Kasumi-1 (cell line): ENCODE results near the gene RNPEPL1.
A peak's percentile ranks its signal among the peaks of the same experiment; 100 is the strongest.
"Not testable (repeated sequence)": the region's sequence is repeated elsewhere in the genome, so short reads cannot be mapped to it uniquely, and the experiment has no call there.

Experiments used
- DNase-seq, 2 experiments: peaks; one replicate each; lab custom pipeline; 2025; lab: John Stamatoyannopoulos, UW

The RNPEPL1 gene

DNA sequence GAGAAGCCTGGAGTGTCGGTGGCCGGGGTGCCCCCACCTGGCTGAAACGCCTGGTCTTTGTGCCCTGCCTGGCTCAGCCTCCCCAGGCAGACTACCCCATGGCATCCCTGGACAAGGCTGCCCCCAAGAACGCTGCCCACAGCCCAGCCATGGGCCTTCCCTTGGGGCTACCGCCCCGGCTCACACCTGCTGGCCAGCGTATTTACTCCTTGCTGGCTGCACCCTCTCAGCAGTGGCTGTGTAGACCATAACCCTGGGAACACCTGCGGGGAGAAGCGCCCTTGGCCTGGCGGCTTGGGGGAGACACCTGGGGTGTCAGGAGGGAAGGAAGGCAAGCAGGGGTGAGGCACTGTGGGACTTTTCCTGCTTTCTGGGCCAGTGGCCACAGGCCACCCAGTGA is 35.6 kb downstream of the RNPEPL1 start:
- DNase-seq: no peak

GRCh38 chr2:240604291-240604938 is 36.1 kb downstream of the RNPEPL1 start:
- no peak for DNase-seq

DNA sequence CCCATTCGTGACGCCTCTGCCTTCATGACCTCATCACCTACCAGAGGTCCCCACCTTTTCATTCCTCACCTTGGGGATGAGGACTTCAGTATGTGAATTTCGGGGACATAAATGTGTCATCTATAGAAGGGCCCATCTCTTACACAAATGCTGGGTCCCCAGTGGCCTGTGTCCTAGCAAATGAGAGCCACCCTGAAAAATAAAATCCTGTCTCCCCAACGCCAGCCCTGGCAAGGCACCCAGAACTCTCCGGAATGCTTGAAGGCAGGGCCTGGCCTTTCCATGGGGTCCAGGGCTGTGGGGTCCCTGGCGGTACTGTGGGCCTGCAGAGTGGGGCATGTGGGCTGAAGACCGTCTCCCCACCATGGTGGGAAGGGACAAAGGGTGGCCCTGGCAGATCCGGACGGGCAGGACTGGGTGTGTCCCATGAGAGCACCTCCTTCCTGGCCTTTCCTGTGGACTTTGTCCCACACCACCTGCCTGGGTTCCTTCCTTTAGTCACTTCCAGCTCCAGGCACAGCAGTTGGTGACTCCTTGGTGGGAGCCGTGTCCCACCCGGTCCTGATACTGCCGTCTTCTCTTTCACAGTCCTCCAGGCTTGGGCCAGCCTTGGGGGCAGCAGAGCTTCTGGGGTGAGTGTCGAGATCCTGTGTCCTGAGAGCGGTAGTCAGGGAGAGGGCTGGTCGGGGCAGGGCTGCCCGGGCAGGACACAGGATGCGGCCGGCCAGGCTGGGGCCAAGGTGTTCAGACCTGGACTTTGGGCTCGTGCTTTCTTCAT is 36.8 kb downstream of the RNPEPL1 start:
- no peak for DNase-seq

DNA sequence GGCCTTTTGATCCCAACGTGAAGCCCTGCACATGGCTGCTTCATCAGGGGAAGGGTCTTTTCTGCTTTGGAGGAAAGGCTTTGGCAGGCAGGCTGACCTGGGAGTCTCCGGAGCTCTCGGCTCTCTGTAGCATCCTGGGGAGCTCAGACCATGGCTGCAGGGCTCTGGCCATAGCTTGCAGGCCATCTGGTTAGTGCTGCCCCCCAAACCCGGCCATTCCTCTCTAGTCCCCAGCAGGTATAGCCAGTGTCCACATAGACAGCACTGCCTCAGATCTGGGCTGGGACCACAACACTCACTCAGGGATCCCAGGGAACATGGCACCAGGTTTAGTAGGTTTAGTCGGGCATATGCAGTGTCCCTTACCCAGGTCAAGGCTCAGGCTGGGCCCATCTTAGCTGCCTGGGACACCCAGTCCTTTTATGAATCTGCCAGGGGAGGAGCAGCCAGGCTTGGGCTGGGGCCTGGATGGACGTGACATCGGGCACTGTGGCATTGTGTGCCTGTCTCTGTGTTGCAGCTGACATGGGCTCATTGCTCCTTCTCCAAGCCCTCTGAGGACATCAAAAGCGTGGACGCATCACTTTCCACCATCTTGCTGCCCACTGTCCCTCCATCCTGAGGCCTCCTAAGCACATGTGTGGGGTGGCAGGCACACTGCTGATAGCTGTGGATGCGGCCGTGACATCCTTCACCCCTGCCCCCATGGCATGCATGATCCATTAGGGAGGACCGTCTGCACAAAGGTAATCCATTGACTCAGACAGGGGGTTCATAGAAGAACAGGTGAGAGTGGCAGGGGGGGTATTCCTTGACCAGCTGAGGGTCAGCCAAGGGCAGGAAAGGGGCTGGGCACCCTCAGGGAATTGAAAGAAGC is 37.8 kb downstream of the RNPEPL1 start:
- no peak for DNase-seq

DNA sequence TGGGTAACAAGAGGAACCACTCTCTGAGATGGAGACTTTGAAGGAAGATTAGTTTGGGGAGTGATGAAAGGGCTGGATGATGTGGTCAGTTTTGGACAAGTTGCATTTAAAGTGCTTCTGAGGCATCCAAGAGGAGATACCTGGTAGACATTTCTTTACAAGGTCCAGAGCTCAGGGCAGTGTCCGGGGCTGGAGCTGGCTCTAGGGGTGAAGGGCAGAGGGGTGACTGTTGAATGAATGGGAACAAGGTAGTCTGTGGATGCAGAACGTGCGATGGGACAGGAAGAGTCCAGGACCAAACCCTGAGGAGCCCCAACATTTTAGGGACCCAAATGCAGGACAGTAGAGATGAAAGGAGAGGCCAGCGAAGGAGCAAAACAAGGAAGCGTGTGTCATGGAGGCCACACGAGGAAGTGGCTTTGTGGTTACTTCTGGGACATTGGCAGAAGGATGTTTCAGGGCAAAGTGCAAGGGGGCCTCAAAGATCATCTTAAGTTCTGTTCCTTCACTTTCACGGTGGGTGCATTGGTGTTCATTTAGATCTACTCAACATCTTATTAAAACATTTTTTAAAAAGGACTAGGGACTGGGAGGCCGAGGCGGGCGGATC is 43.4 kb downstream of the RNPEPL1 start:
- peak; percentile 38 to 44 for DNase-seq

- DNase-seq: no peak
Measured at GRCh38 chr2:240613781-240614180, 45.5 kb downstream of the RNPEPL1 start.

GRCh38 chr2:240614391-240614790 is 46.1 kb downstream of the RNPEPL1 start:
- DNase-seq: no peak

GRCh38 chr2:240615396-240615795 is 47.1 kb downstream of the RNPEPL1 start:
- DNase-seq: no peak

GRCh38 chr2:240615820-240616547 is 47.7 kb downstream of the RNPEPL1 start:
- DNase-seq: no peak

- DNase-seq: not testable (repeated sequence)
Measured at GRCh38 chr2:240616860-240617666, 48.8 kb downstream of the RNPEPL1 start.

DNA sequence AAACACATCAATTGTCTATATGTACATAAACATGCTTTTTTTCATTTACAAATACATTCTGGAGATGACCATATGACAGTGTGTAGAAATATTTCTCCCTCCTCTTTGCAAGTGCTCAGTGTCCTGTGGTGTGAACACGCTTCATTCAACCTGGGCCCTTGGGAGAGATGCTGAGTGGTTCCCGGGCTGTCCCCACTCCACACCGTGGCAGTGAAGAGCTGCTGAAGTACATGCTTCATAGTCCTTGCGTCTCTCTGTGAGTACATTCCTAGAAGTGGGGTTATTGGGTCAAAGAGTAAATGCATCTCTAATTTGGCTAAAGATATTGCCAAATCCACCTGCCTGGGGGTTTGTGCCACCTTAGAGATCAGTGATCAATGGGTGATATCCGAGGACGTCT is 50.5 kb downstream of the RNPEPL1 start:
- DNase-seq: no peak

DNA sequence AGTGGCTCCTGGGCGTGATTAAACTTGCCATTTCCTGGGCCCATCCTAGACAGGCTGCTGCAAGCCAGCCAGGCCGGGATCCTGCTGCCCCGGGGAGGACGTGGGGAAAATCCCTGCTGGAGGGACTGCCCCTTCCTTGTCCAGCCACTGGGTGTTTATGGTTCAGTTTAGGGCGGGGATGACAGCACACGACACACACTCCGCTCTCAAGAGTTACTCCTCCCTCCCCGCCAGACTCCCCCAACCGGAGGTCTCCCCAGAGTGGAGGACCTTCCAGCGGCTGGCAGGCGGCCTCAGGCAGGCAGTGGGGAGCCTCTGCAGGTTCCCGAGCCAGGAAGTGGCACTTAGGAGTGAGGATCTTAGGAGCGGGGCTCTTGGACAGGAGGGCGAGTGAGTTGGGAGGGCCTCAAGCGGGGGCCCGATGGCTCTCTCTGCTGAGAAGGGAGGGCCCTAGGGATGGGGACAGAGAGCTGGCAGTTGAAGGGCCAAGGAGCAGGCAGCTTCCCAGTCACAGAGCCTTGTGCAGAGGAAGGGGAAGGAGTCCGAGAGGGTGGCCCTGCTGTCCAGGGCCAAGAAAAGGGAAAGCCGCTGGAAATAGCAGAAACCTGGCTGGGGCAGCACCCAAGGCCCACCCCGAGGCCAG is 51.3 kb downstream of the RNPEPL1 start:
- no peak for DNase-seq

DNA sequence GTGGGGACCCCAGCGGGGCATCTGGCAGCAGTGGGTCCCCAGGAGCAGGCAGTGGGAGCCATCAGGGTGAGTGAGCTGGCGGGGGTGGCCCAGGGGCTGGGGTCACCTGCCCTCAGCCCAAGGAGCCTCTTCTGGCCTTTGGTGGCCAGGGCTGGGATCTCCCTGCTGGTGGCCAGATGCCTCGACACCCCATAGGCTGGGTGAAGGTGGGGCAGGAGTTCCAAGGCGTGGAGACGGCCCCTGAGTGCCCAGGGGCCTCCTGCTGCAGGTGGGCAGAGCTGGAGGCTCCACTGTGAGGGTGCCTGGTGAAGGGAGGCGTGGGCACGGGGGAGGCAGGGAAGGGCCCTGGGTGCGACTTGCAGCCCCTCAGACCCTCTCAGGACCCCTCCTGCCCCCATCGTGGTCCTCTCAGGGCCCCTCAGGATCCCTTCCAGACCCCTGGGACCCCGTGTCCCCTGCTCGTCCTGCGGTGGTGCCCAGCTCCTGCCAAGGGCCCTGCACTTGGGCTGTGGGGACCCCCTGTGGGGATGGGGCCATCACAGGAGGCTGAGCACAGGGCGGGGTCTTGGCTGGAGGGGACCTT is 52.0 kb downstream of the RNPEPL1 start:
- no peak for DNase-seq

GRCh38 chr2:240620859-240621258 is 52.6 kb downstream of the RNPEPL1 start:
- no peak for DNase-seq

DNA sequence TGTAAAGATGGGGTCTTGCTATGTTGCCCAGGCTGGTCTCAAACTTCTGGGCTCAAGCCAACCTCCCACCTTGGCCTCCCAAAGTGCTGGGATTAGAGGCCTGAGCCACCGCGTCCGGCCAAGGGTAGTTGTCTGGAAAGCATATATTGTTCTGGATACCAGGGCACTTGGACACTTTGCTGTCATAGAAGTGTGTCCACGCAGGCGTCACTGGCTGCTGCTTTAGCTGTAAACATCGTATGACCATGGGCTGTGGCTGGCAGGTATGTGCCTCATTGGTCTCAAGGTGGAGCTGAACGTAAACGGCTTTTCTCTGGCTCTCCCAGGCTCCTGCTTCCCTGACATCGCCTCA is 53.8 kb downstream of the RNPEPL1 start:
- no peak for DNase-seq

DNA sequence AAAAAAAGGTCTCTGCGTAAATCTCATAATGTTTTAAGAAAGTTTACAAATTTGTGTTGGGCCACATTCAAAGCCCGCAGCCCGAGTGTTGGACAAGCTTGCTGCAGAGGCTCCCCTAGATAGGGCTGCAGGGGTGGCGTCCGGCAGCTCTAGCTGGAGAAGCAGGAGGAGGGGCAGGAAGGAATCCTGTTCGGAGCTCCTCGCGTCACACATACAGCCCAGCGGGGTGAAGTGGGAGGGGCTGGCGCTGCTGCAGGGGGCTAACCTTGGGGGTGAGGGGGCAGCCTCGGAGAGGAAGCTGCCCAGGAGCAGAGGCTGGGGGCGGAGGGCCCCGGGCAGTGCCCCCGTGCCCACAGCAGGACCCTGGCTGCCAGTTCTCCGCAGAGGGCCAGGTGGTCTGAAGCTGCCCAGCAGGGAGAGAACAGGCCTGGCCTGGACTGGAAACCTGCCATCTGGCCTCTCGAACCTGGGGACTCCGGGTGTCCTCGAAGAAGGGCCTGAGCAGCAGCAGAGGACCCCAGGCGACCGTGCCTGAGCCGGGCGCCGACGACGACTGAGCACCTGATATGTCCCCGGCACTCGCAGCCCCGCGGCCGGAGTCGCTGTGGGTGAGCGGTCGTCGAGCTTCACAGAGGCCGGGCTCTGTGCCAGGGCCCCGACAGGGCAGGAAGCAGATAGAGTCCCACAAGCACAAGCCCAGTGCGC is 54.4 kb downstream of the RNPEPL1 start:
- peak; percentile 38 to 51 for DNase-seq

- no peak for DNase-seq
Measured at GRCh38 chr2:240623531-240624010, 55.3 kb downstream of the RNPEPL1 start.

- DNase-seq: no peak
Measured at GRCh38 chr2:240624011-240624949, 56.0 kb downstream of the RNPEPL1 start.
